GM12891 (cell line): Measurements from ENCODE around the gene NHERF1.

Experiments
- POLR2A ChIP-seq: IDR thresholded peaks from 2 replicates; pipeline ENCODE4 v1.6.1; 2011; ENCODE audit warnings: low read depth, low read length, control low read depth
- POLR2AphosphoS5 ChIP-seq: IDR thresholded peaks from 2 replicates; pipeline ENCODE4 v1.6.1; 2011; ENCODE audit warnings: low read depth, low read length, control low read depth

GRCh38 chr17:74782571-74782970 is 34.1 kb downstream of the NHERF1 start:
- TF ChIP-seq POLR2AphosphoS5 (no peak), POLR2A (no peak)
